Activated CD4-positive, alpha-beta T cell treated with anti-CD3 and anti-CD28 coated beads, Interleukin-10, Interleukin-2, amounts not matched to agents 100 ng/mL and 50 ng/mL, durations not matched to agents 16 hours and 8 hours (primary cell): ENCODE results near the gene LAMC3.
A peak's percentile ranks its signal among the peaks of the same experiment; 100 is the strongest.
"Not testable (repeated sequence)": the region's sequence is repeated elsewhere in the genome, so short reads cannot be mapped to it uniquely, and the experiment has no call there.

Experiments used
- DNase-seq: peaks from one replicate; pipeline ENCODE4 v3.0.0-alpha.2; 2020

The LAMC3 gene

GRCh38 chr9:131031005-131031641 is 22.1 kb downstream of the LAMC3 start:
- no peak for DNase-seq

DNA sequence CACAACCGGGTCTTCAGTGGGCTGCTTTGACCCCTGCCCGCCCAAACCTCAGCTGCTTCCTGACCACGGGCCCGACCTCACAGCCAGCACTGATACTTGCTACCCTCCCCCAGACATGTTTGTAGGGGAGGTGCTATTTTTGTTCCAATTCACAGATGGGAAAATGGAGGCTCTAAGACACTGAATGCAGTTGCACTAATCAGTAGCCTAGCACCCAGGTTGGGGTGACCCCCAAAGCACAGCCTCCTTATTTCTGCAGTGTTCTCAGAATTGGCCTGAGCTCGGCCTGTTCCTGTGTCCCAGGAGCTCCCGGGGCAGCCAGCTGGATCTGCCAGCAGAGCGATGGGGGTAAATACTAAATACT is 22.6 kb downstream of the LAMC3 start:
- no peak for DNase-seq

GRCh38 chr9:131032384-131032783 is 23.4 kb downstream of the LAMC3 start:
- no peak for DNase-seq

DNA sequence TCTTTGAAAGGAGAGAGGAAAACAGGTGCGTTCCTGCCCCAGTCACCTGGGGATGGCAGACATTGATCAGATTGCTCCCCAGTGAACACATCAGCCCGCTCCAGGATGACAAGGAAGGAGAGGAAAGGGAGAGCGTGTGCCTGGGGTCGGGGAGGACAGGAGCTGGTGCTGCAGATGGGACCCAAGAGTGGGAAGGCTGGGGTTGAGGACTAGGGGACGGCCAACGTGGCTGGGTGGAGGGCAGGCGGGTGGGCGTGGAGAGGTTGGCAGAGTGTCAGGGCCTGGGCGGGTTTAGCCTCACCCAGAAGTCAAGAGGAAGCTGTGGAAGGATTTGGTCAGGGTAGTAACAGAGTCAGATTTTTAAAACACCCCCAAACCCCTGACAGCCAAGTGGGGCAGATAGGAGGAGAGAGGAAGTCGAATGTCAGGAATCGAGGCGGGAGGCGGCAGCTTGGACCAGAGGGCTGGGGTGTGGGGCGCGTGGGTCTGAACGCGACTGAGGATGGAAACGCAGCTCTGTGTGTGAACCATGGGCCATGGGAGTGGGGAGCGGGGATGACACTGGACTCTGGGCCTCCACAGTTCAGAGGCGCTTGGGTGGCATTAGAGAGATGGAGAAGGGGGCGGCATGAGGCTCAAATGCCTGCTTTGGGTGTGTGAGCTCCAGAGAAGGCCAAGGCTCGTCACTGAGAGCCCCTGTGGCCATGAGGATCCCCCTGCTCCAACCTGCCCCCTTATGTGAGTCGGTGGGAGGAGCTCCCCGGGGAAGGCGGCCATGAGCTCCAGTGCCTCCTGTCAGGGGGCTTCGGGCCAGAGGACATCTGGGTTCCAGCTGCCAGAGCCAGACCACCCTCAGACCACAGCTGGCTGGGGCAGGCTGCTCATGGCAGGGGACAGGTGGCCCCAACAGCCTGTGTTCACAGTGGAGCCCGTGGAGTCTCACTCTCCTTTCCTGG is 24.6 kb downstream of the LAMC3 start:
- DNase-seq = no peak

GRCh38 chr9:131034268-131034667 is 25.3 kb downstream of the LAMC3 start:
- no peak for DNase-seq

- not testable (repeated sequence) for DNase-seq
Observed at GRCh38 chr9:131034749-131035148, 25.8 kb downstream of the LAMC3 start.

DNA sequence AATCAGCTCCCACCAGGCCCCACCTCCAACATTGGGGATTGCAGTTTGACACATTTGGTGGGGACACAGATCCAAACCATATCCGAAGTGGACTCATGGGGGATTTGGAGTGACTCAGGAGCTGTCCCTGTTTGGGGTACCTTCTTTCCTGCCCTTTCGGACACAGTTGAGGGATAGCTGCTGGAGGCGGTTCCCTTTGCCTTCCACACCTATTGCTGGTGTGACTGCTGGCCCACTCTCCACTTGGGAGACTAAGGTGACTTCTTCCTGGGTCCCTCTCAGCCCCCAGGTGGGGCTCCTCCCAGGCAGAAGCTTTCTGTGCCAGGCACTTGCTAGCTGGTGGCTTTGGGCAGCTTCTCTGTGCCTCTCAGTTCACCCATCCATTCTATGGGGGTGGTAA is 26.6 kb downstream of the LAMC3 start:
- no peak for DNase-seq

DNA sequence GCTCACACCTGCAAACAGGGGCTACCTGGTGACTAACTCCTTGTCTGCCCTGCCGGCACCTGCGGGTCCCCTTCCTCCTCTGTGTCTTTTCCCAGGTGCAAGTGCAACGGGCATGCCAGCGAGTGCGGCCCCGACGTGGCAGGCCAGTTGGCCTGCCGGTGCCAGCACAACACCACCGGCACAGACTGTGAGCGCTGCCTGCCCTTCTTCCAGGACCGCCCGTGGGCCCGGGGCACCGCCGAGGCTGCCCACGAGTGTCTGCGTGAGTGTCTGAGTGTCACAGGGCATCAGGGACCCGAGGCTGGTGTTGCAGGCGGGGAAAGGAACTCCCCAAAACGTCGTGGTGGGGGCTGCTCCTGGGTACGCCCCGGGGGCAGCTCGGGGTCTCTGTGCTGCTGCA is 27.1 kb downstream of the LAMC3 start:
- DNase-seq = no peak

DNA sequence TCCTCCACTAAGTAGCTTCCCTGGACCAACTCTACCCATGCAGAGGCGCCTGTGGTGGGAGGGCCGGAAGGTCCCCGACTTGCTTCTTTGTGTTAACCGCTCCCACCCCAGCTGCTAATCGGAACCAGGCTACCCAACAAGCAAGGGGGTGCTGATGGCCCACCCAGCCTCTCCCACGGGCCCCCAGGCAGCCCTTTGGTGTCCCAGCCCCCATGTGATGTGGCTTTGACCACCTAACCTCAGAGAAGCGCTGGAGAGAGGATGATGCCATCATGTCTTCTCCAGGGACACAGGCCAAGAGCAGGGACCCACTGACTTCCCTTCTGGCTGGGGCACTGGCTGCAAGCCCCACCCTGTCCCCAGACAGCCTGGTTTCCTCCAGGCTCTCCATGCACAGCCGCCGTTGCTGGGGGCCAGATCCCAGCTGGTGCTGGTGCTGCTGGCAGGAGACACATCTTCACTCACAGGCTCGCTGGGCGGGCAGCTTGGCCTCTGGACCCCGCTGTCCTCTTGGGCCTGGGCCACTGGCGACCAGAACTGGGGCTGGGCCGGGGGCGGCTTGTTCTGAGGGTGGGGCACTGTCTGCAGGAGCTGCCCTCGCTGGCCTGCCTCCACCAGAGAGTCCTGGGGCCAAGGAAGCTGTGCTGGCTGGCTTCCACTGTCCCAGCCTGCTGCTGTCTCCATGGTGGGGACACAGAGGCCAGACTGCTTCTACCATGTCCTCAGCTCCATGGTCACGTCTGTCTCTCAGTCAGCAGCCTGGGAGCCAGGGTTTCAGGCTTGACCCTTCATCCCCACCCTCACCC is 27.8 kb downstream of the LAMC3 start:
- no peak for DNase-seq

- DNase-seq = no peak
Observed at GRCh38 chr9:131037335-131038255, 28.6 kb downstream of the LAMC3 start.

DNA sequence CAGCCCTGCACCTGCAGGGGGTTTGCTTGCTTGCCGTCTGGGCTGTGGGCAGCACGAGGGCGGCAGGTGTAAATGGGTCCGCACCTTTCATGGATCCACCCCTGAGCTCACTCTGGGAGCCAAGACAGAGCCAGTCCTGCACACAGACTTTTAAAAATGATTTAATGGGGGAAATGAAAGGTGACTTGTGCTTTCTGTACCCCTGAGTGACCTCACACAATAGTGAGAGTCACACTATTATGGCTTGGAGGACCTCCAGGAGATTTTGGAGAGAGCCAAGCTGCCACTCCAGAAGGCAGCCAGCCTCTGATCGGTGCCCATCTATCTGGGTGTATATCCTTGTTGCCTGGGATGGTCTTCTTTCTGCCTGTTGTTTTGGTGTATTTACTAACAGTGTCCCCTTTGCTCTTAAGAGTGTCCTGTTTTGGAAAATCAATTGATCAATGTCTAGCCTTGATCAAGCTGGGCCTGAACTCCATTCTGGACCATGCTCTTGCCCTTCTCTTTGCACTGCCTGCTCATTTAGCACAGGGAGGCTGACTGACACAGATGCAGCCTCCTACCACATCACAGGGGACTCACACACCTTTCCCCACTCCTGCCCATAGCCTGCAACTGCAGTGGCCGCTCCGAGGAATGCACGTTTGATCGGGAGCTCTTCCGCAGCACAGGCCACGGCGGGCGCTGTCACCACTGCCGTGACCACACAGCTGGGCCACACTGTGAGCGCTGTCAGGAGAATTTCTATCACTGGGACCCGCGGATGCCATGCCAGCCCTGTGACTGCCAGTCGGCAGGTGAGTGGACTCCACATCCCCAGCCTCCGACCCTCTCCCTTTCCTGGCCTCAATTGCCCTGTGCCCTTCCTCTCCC is 29.5 kb downstream of the LAMC3 start:
- no peak for DNase-seq

GRCh38 chr9:131039129-131039954 is 30.4 kb downstream of the LAMC3 start:
- no peak for DNase-seq

DNA sequence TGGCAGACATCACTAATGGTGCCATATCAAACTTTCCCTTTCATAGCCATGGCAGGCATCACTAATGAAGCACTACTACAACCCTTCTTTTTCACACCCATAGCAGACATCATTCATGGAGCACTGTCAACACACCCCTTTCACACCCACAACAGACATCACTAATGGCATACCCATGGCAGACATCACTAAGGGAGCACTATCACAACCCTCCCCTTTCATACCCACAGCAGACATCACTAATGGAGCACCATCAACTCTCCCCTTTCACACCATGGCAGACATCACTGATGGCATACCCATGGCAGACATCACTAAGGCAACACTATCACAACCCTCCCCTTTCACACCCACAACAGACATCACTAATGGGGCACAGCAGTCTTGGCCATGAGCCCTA is 33.7 kb downstream of the LAMC3 start:
- DNase-seq = no peak

DNA sequence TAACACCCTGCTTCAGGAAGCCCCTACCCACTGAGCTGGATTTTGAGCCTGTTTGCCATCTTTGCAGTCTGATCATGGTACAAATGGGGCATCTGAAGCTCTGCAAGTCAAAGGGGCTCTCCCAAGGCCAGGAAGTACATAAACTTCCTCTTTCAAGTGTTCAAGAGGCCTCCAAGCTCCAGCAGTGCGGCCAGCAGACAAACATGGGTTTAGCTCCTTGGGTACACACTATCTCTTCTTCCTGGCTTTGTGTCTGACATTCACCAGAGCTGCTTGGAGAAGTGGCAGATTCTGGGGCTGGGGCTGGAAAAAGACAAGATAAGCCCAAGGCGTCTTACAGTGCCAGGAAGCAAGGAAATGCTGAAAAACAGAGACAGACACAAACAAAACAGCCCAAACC is 34.1 kb downstream of the LAMC3 start:
- DNase-seq = no peak

DNA sequence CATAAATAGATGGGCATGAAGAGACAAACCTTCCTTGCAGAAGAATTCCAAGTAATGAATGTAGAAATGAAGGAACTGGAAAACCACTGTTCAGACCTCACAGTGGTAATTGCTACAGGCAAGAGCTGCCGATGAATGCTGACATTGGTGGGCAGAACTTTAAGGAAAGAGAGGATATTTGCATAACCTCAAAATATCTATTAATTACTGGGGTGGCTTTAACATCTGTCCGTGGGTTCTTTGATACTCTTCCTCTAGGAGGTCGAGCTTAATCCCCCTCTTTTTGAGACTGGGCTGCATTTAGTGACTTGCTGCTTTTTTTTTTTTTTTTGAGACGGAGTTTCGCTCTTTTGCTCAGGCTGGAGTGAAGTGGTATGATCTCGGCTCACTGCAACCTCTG is 34.7 kb downstream of the LAMC3 start:
- no peak for DNase-seq

DNA sequence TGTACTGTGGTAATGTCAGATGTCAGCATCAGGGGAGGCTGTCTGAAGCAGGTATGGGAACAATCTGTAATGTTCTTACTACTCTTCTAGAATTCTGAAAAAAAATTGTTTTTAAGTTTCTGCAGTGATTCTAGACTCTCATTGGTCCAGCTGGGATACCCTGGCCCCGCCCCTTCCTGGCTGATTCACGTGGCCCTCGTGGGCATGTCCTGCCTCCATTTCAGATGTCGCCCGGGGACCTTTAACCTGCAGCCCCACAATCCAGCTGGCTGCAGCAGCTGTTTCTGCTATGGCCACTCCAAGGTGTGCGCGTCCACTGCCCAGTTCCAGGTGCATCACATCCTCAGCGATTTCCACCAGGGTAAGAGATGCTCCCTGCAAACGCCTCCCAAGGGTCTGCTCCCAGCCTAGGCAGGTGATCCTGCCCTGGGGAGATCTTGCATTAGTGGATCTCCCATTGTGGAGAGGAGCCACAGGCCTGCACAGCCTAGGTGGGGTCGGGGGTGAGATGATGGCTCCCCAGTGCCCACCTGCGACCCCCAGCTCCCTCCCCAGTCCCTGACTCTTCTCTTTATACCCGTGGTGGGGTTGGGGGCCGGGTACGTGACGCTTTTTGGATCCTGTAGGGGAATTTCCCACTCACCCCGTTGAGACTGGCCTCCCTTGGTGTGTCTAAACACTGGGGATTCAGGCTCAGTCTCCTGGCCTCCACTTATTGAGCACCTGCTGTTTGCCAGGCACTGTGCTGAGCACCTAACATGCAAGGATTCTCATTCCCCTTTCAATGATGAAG is 36.5 kb downstream of the LAMC3 start:
- DNase-seq = peak; percentile 35

GRCh38 chr9:131046093-131046380 is 37.1 kb downstream of the LAMC3 start:
- no peak for DNase-seq

GRCh38 chr9:131046581-131047202 is 37.7 kb downstream of the LAMC3 start:
- peak; percentile 81 for DNase-seq

GRCh38 chr9:131048332-131048731 is 39.4 kb downstream of the LAMC3 start:
- no peak for DNase-seq
